HUES48 (cell line): Measurements from ENCODE around the gene FOLR1.
"Not testable (repeated sequence)": the region's sequence is repeated elsewhere in the genome, so short reads cannot be mapped to it uniquely, and the experiment has no call there.

Experiments
- H3K27ac ChIP-seq: one replicate; pipeline ENCODE4 v1.7.0; 2013; ENCODE audit warnings: low read depth, low read length, inconsistent platforms
- H3K27me3 ChIP-seq: 2 replicates; pipeline ENCODE4 v1.6.1; 2013; ENCODE audit warnings: mild to moderate bottlenecking, low read length; ENCODE audit not compliant: control insufficient read depth, insufficient read depth
- H3K36me3 ChIP-seq: 2 replicates; pipeline ENCODE4 v1.6.1; 2013; ENCODE audit warnings: low read length; ENCODE audit not compliant: control insufficient read depth, insufficient read depth
- H3K4me1 ChIP-seq: 2 replicates; pipeline ENCODE4 v1.6.1; 2013; ENCODE audit warnings: mild to moderate bottlenecking, low read length; ENCODE audit not compliant: control insufficient read depth, insufficient read depth
- H3K4me3 ChIP-seq: 2 replicates; pipeline ENCODE4 v1.5.1; 2013; ENCODE audit warnings: mild to moderate bottlenecking, low read depth, low read length
- H3K9ac ChIP-seq: 2 replicates; pipeline ENCODE4 v1.6.1; 2013; ENCODE audit warnings: mild to moderate bottlenecking, low read depth, low read length, moderate library complexity
- H3K9me3 ChIP-seq: 2 replicates; pipeline ENCODE4 v1.6.1; 2013; ENCODE audit warnings: low read length; ENCODE audit not compliant: control insufficient read depth, insufficient read depth

The FOLR1 gene

DNA sequence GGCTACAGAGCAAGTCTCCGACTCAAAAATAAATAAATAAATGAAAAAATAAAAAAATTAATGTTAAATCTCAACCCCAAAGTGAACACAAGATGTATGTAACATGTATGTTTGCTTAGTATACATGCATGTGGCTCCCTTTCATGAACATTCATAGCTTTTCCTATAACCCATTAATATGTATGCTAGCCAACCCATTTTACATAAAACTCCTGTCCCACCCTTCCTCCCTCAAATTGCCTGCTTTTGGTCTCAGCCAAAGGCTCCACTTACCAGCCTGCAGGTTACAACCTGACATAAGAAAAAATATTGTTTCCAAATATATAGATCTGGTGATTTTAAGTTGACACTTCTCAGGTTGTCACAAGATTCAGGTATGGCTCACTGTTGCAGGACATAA, 3.7 kb upstream of the FOLR1 start:
- Histone ChIP-seq H3K36me3 (no peaks in the 10 kb centered on the region), H3K4me1 (peaks cover 4% of the 10 kb centered on the region; the same call in 1 of the 2 replicates), H3K27me3 (no peaks in the 10 kb centered on the region), H3K27ac (no peak overlapping the region), H3K4me3 (no peak overlapping the region), H3K9me3 (no peaks in the 10 kb centered on the region), H3K9ac (no peak overlapping the region)

DNA sequence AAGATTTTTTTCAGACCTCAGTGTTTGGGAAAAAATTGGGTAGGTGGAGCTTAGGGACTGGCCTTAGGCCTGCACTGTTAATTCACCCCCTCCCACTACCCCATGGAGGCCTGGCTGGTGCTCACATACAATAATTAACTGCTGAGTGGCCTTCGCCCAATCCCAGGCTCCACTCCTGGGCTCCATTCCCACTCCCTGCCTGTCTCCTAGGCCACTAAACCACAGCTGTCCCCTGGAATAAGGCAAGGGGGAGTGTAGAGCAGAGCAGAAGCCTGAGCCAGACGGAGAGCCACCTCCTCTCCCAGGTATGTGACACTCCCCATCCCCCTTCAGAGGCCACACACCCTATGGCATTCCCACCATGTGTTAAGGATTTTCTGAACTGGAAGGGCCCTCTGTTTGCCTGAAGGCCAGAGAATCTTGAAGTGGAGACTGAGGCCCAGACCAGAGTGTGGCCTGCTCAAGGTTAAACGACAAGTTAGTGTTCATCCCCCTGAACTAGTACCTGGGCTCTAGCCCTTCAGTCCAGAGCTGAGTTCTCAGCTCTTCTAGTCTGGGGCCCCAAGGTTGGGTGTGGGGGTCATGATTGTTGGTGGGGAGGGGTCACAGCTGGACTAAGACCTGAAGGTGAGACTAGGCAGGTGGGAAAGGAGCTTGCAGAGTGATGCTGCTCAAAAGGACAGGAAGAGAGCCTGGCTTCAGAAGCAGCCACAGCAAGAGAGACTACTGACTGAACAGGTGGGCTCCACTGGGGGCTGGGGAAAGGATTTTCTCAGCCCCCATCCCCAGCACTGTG, 2.3 kb upstream of the FOLR1 start:
- no peak overlapping the region for H3K9ac ChIP-seq
- peaks cover 4% of the 10 kb centered on the region; the same call in 1 of the 2 replicates for H3K4me1 ChIP-seq
- H3K9me3 ChIP-seq: no peaks in the 10 kb centered on the region
- no peak overlapping the region for H3K4me3 ChIP-seq
- H3K36me3 ChIP-seq: no peaks in the 10 kb centered on the region
- no peaks in the 10 kb centered on the region for H3K27me3 ChIP-seq
- H3K27ac ChIP-seq: no peak overlapping the region

DNA sequence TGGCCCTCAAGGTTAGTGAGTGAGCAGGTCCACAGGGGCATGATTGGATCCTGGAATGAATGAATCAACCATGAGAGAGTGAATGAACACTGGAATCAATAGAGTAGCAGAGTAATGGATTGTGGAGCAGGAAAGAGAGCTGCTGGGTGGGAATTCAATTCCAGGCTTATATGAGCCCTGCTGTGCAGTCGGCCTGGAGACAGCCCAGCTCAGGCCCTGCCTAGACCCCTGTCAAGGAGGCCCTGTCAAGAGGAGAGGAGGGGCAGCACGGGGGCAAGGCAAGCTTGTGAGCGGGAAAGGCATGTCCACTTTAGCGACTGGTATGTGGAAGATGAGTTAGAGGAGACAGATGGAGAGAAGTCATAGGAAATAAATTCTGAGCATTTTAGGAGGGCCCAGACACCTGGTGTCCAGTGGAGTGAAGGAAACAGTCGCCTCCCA, 1.3 kb upstream of the FOLR1 start:
- H3K4me3 ChIP-seq: no peak overlapping the region
- H3K27ac ChIP-seq: no peak overlapping the region
- H3K36me3 ChIP-seq: no peaks in the 10 kb centered on the region
- H3K4me1 ChIP-seq: peaks cover 4% of the 10 kb centered on the region; the same call in 1 of the 2 replicates
- H3K27me3 ChIP-seq: no peaks in the 10 kb centered on the region
- no peak overlapping the region for H3K9ac ChIP-seq
- H3K9me3 ChIP-seq: no peaks in the 10 kb centered on the region

DNA sequence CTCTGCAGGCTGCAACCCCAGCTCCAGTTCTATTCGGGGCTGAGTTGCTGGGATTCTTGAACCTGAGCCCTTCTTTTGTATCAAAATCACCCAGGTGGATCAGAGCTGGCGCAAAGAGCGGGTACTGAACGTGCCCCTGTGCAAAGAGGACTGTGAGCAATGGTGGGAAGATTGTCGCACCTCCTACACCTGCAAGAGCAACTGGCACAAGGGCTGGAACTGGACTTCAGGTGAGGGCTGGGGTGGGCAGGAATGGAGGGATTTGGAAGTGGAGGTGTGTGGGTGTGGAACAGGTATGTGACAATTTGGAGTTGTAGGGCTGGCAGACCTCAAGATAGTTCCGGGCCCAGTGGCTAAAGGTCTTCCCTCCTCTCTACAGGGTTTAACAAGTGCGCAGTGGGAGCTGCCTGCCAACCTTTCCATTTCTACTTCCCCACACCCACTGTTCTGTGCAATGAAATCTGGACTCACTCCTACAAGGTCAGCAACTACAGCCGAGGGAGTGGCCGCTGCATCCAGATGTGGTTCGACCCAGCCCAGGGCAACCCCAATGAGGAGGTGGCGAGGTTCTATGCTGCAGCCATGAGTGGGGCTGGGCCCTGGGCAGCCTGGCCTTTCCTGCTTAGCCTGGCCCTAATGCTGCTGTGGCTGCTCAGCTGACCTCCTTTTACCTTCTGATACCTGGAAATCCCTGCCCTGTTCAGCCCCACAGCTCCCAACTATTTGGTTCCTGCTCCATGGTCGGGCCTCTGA, 3.8 kb downstream of the FOLR1 start:
- Histone ChIP-seq H3K4me1 (peaks cover 4% of the 10 kb centered on the region; the same call in 1 of the 2 replicates), H3K27me3 (no peaks in the 10 kb centered on the region), H3K9me3 (no peaks in the 10 kb centered on the region), H3K9ac (no peak overlapping the region), H3K27ac (no peak overlapping the region), H3K36me3 (no peaks in the 10 kb centered on the region), H3K4me3 (no peak overlapping the region)

DNA sequence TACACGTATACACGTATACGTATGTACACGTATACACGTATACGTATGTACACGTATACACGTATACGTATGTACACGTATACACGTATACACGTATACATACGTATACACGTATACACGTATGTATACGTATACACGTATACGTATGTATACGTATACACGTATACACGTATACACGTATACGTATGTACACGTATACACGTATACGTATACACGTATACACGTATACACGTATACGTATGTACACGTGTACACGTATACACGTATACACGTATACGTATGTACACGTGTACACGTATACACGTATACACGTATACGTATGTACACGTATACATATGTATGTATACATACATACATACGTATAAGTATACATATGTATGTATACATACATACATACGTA, 9.5 kb downstream of the FOLR1 start:
- not testable (repeated sequence) for H3K4me1 ChIP-seq, H3K27ac ChIP-seq, H3K36me3 ChIP-seq, H3K27me3 ChIP-seq, H3K9me3 ChIP-seq, H3K9ac ChIP-seq, H3K4me3 ChIP-seq

DNA sequence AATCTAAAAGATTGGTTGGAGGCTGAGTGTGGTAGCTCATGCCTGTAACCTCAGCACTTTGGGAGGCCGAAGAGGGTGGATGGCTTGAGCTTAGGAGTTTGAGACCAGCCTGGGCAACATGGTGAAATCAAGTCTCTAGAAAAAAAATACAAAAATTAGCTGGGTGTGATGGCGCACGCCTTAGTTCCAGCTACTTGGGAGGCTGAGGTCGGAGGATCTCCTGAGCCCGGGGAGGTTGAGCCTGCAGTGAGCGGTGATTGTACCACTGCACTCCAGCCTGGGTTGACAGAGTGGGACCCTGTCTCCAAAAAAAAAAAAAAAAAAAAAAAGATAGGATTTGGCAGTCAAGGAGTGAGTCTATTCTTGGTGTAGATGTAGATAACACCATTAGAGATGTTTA, 10.6 kb downstream of the FOLR1 start:
- Histone ChIP-seq H3K27ac (no peak overlapping the region), H3K4me3 (no peak overlapping the region), H3K4me1 (no peaks in the 10 kb centered on the region), H3K27me3 (no peaks in the 10 kb centered on the region), H3K9me3 (no peaks in the 10 kb centered on the region), H3K9ac (no peak overlapping the region), H3K36me3 (no peaks in the 10 kb centered on the region)

DNA sequence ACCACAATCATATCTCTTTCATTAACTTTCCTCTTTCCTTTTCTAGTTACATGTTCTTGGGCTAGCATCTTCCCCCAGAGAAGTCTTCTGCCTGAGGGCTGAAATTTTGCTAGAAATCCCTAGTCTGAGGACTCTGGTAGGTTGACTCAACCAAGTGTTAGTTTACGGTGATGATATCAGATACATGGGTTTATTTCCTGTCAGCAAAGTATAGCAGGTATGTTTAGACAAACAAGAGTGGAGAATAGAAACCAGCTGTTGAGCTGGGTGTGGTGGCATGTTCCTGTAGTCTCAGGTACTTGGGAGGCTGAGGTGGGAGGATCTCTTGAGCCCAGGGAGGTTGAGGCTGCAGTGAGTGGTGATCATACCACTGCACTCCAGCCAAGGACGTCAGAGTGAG, 11.2 kb downstream of the FOLR1 start:
- H3K27ac ChIP-seq: no peak overlapping the region
- no peaks in the 10 kb centered on the region for H3K4me1 ChIP-seq
- no peaks in the 10 kb centered on the region for H3K27me3 ChIP-seq
- no peaks in the 10 kb centered on the region for H3K36me3 ChIP-seq
- no peaks in the 10 kb centered on the region for H3K9me3 ChIP-seq
- no peak overlapping the region for H3K9ac ChIP-seq
- no peak overlapping the region for H3K4me3 ChIP-seq

DNA sequence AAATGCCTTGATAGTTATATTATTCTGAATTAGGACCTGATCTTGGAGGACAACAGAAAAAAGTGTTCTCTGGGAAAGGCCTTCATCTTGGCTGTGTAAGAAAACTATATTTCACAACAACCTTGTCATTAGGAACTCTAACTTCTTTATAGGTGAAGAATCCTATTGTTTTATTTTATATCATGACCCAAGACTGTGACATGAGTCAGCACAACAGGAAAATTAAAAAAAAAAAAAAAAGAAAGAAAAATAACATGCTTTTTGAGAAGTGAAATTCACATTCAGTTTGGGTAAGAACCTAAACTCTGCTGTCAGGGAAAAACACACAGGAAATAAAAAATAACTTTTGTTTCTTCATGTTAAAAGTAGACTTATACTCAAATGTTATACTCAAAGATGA, 12.9 kb downstream of the FOLR1 start:
- Histone ChIP-seq H3K27me3 (no peaks in the 10 kb centered on the region), H3K4me3 (no peak overlapping the region), H3K9me3 (no peaks in the 10 kb centered on the region), H3K4me1 (no peaks in the 10 kb centered on the region), H3K9ac (no peak overlapping the region), H3K36me3 (no peaks in the 10 kb centered on the region), H3K27ac (no peak overlapping the region)

DNA sequence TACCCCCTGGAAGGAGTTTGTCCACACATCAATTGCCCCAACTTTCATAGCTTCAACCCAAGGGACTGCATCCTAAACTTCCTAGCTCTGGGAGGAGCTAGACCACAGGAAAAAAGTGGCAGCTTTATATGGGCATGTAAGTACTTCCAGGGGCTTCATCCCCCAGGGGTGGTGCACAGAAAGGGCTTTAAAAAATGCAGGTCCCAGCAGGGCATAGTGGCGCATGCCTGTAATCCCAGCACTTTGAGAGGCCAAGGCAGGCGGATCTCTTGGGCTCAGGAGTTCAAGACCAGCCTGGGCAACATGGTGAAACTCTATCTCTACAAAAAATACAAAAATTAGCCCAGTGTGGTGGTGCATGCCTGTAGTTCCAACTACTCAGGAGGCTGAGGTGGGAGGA, 14.9 kb downstream of the FOLR1 start:
- not testable (repeated sequence) for H3K27ac ChIP-seq, H3K36me3 ChIP-seq, H3K9ac ChIP-seq, H3K9me3 ChIP-seq, H3K4me3 ChIP-seq, H3K27me3 ChIP-seq, H3K4me1 ChIP-seq

DNA sequence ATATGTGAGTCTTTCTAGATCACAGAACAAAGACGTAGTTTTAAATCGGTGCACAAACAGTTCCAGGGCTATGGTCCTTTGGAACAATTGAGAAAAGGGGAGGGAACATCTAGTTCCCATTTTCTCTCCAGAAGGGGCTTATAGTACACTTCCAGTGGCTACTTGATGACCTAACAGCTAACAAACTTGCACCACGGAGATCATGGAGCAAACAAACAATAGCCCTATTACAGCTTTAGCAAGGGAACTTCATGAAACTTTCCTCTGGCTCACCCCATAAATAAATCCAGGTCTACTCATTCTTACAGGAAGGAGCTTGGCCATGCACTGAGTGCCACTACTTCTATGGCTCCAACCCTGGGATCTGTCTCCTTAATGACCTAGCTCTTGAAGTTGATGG, 16.3 kb downstream of the FOLR1 start:
- Histone ChIP-seq H3K27me3 (no peaks in the 10 kb centered on the region), H3K9me3 (no peaks in the 10 kb centered on the region)

DNA sequence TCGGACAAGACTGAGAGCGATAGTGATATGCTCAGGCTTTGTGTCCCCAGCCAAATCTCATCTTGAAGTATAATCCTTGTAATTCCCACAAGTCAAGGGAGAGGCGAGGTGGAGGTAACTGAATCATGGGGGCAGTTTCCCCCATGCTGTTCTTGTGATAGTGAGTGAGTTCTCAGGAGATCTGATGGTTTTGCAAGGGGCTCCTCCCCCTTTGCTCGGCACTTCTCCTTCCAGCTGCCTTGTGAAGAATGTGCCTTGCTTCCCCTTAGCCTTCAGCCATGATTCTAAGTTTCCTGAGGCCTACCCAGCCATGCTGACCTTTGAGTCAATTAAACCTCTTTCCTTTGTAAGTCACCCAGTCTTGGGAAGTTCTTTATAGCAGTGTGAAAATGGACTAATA, 17.2 kb downstream of the FOLR1 start:
- H3K36me3 ChIP-seq: no peaks in the 10 kb centered on the region
- H3K9me3 ChIP-seq: no peaks in the 10 kb centered on the region
- no peak overlapping the region for H3K4me3 ChIP-seq
- H3K4me1 ChIP-seq: no peaks in the 10 kb centered on the region
- no peak overlapping the region for H3K9ac ChIP-seq
- no peaks in the 10 kb centered on the region for H3K27me3 ChIP-seq
- H3K27ac ChIP-seq: no peak overlapping the region

More for the DNA sequence above, 16.3 kb downstream of the FOLR1 start:
- no peaks in the 10 kb centered on the region for H3K4me1 ChIP-seq
- H3K4me3 ChIP-seq: no peak overlapping the region
- H3K27ac ChIP-seq: no peak overlapping the region
- H3K36me3 ChIP-seq: no peaks in the 10 kb centered on the region
- H3K9ac ChIP-seq: no peak overlapping the region
